Measurements from ENCODE around the gene ATF7. TPM values are rescaled to one million over a fixed set of nuclear protein-coding genes. Genes with fewer than 3 reads are reported as not detected.
A peak's percentile ranks its signal among the peaks of the same experiment; 100 is the strongest.

ATF7 gene
- total and polyA plus RNA-seq, 2 of the 13 experiments (the other 11 are each of a cell fraction or from before 2014, with no cell fraction given), result 9.6 to 16.2 TPM

DNA sequence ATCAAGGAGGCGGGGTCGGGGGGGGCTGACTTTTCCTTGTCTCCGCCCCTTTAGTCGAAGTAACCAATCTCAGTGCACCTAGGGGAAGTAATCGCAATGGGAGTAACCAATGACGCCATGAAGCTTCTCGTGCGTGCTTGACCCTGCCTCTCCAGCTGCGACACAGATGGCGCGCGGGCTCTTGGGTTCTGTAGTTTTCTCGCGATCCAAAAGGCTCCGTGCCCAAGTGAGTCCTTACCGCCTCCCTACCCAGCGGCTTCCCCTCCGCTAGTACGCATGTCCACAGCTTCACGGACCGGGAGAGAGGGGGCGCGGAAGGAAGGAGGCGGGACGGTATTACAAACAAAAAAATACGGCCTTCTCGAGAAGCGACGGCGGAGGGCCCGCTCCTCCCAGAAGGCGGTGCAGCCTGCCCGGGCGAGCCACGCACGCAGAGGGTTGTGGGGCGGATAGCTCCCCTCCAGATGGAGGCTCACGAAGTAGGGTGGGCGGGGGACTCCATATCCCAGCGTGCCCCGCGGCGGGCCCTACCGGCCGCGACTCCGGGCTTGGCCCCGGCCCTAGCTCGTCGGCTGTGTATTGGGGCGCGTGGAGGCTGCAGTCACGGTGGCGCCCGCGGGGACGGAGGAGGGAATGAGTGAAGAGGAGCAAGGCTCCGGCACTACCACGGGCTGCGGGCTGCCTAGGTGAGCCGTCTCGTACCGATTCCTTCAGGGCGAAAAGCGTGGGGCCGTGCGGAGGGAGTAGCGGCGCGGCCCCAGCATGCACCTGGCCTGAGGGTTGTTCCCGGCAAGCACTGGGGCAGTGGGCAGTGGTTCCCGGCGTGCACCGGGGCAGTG, 125.2 kb downstream of the ATF7 start, which contains the start of gene TARBP2 (continued):
- TF ChIP-seq, protein P1, sequence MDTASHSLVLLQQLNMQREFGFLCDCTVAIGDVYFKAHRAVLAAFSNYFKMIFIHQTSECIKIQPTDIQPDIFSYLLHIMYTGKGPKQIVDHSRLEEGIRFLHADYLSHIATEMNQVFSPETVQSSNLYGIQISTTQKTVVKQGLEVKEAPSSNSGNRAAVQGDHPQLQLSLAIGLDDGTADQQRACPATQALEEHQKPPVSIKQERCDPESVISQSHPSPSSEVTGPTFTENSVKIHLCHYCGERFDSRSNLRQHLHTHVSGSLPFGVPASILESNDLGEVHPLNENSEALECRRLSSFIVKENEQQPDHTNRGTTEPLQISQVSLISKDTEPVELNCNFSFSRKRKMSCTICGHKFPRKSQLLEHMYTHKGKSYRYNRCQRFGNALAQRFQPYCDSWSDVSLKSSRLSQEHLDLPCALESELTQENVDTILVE (CRISPR knock-in tag; IDR thresholded peaks at IDR 0.05), result no peak; the same call in 1 of the 2 replicates
- no peak; the same call in 1 of the 2 replicates for TF ChIP-seq KDM5B (CRISPR knock-in tag; IDR thresholded peaks at IDR 0.05; ENCODE audit: borderline replicate concordance)
- TF ChIP-seq ZBTB8A (CRISPR knock-in tag; IDR thresholded peaks at IDR 0.05; ENCODE audit: borderline replicate concordance, low read depth), result no peak
- TF ChIP-seq NFRKB (IDR thresholded peaks at IDR 0.05), result no peak
- peak; percentile 99 for TF ChIP-seq TBP (CRISPR knock-in tag; IDR thresholded peaks at IDR 0.05)
- no peak; the same call in 1 of the 2 replicates for TF ChIP-seq ZNF749 (CRISPR knock-in tag; IDR thresholded peaks at IDR 0.05; ENCODE audit: borderline replicate concordance)
- peak; percentile 90; the same call in 1 of the 2 replicates for TF ChIP-seq ZNF598 (CRISPR knock-in tag; IDR thresholded peaks at IDR 0.05; ENCODE audit: borderline replicate concordance)
- TF ChIP-seq ZNF10 (CRISPR knock-in tag; IDR thresholded peaks at IDR 0.05; ENCODE audit: borderline replicate concordance, low read depth), result no peak
- no peak; the same call in 1 of the 2 replicates for TF ChIP-seq ZBTB20 (CRISPR knock-in tag; IDR thresholded peaks at IDR 0.05; ENCODE audit: borderline replicate concordance, low read depth)
- TF ChIP-seq DNMT1 (CRISPR knock-in tag; IDR thresholded peaks at IDR 0.05), result peak; percentile 56; the same call in 1 of the 2 replicates
- TF ChIP-seq ELK4 (CRISPR knock-in tag; IDR thresholded peaks at IDR 0.05; ENCODE audit: borderline replicate concordance), result peak; percentile 92; the same call in 1 of the 2 replicates
- no peak for TF ChIP-seq ZSCAN20 (CRISPR knock-in tag; IDR thresholded peaks at IDR 0.05; ENCODE audit: borderline replicate concordance)
- TF ChIP-seq TMF1 (CRISPR knock-in tag; IDR thresholded peaks at IDR 0.05; ENCODE audit: low read depth), result peak; percentile 70; the same call in 1 of the 2 replicates
- TF ChIP-seq USF2 (IDR thresholded peaks at IDR 0.05; ENCODE audit: low read depth, low read length), result no peak
- peak; percentile 46; the same call in 1 of the 2 replicates for TF ChIP-seq USF2 (CRISPR knock-in tag; IDR thresholded peaks at IDR 0.05; ENCODE audit: borderline replicate concordance)
- peak; percentile 93 for TF ChIP-seq SNAPC5 (CRISPR knock-in tag; IDR thresholded peaks at IDR 0.05; ENCODE audit: borderline replicate concordance)
- no peak for TF ChIP-seq HNRNPUL1 (IDR thresholded peaks at IDR 0.05; ENCODE audit: low read depth, low read length)
- TF ChIP-seq, protein P2, sequence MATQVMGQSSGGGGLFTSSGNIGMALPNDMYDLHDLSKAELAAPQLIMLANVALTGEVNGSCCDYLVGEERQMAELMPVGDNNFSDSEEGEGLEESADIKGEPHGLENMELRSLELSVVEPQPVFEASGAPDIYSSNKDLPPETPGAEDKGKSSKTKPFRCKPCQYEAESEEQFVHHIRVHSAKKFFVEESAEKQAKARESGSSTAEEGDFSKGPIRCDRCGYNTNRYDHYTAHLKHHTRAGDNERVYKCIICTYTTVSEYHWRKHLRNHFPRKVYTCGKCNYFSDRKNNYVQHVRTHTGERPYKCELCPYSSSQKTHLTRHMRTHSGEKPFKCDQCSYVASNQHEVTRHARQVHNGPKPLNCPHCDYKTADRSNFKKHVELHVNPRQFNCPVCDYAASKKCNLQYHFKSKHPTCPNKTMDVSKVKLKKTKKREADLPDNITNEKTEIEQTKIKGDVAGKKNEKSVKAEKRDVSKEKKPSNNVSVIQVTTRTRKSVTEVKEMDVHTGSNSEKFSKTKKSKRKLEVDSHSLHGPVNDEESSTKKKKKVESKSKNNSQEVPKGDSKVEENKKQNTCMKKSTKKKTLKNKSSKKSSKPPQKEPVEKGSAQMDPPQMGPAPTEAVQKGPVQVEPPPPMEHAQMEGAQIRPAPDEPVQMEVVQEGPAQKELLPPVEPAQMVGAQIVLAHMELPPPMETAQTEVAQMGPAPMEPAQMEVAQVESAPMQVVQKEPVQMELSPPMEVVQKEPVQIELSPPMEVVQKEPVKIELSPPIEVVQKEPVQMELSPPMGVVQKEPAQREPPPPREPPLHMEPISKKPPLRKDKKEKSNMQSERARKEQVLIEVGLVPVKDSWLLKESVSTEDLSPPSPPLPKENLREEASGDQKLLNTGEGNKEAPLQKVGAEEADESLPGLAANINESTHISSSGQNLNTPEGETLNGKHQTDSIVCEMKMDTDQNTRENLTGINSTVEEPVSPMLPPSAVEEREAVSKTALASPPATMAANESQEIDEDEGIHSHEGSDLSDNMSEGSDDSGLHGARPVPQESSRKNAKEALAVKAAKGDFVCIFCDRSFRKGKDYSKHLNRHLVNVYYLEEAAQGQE (IDR thresholded peaks at IDR 0.05; ENCODE audit: borderline replicate concordance in 1 of 2, low read depth in 1 of 2, low read length in 2 of 2), result no peak
- TF ChIP-seq ZNF264 (CRISPR knock-in tag; IDR thresholded peaks at IDR 0.05), result 0 out of 2 replicates have a peak, but pooled peaks have one; percentile 9
- no peak for TF ChIP-seq ZNF260 (CRISPR knock-in tag; IDR thresholded peaks at IDR 0.05; ENCODE audit: borderline replicate concordance, low read depth)

Data from HepG2 (cell line).